GM12872 (cell line): ENCODE measurements around the gene KRT24.

Experiments
- CTCF ChIP-seq: IDR thresholded peaks from 3 replicates; pipeline ENCODE4 v1.5.1; 2011; ENCODE audit warnings: low read depth, mild to moderate bottlenecking, low read length, moderate library complexity; ENCODE audit not compliant: insufficient read depth

The KRT24 gene

GRCh38 chr17:40703652-40704051 is at the start of gene KRT24:
Gene KRT24 (minus strand): TSS chr17:40703752. CDS start chr17:40703693, 59 bp downstream.
- no peak for TF ChIP-seq CTCF

GRCh38 chr17:40751065-40751464 is 47.5 kb upstream of the KRT24 start:
- no peak for TF ChIP-seq CTCF

- TF ChIP-seq CTCF = no peak
Observed at GRCh38 chr17:40750391-40750790, 46.8 kb upstream of the KRT24 start.

GRCh38 chr17:40738553-40738952 is 35.0 kb upstream of the KRT24 start:
- no peak; the same call in 2 of the 3 replicates for TF ChIP-seq CTCF

GRCh38 chr17:40735016-40735415 is 31.5 kb upstream of the KRT24 start:
- TF ChIP-seq CTCF = no peak

- TF ChIP-seq CTCF = no peak
Observed at GRCh38 chr17:40734018-40734417, 30.5 kb upstream of the KRT24 start.

GRCh38 chr17:40730970-40731369 is 27.4 kb upstream of the KRT24 start:
- no peak for TF ChIP-seq CTCF
